ENCODE results near the gene GSTM3.

GSTM3 gene

GRCh38 chr1:109732390-109732881 lies 8.4 kb downstream of the GSTM3 start:
- no peaks in the 10 kb centered on the region for H3K27me3 ChIP-seq (ENCODE audit: control insufficient read depth in 1 of 2, insufficient read depth in 2 of 2, low read length in 2 of 2)
- no peak overlapping the region for H3K9ac ChIP-seq (ENCODE audit: low read length)
- H3K27ac ChIP-seq (ENCODE audit: low read depth, low read length) = no peak overlapping the region
- peaks cover 3% of the 10 kb centered on the region for H3K36me3 ChIP-seq (ENCODE audit: insufficient read depth, low read length)
- H3K4me1 ChIP-seq (ENCODE audit: insufficient read depth, low read length) = no peaks in the 10 kb centered on the region
- H3K4me3 ChIP-seq (ENCODE audit: low read depth in 1 of 2, low read length in 2 of 2) = no peak overlapping the region
- no peaks in the 10 kb centered on the region for H3K9me3 ChIP-seq (ENCODE audit: low read length)

- Histone ChIP-seq H3K36me3 (ENCODE audit: insufficient read depth, low read length) (no peaks in the 10 kb centered on the region), H3K4me1 (ENCODE audit: insufficient read depth, low read length) (no peaks in the 10 kb centered on the region), H3K9me3 (ENCODE audit: low read length) (no peaks in the 10 kb centered on the region), H3K27ac (ENCODE audit: low read depth, low read length) (no peak overlapping the region), H3K4me3 (ENCODE audit: low read depth in 1 of 2, low read length in 2 of 2) (no peak overlapping the region), H3K9ac (ENCODE audit: low read length) (no peak overlapping the region), H3K27me3 (ENCODE audit: control insufficient read depth in 1 of 2, insufficient read depth in 2 of 2, low read length in 2 of 2) (no peaks in the 10 kb centered on the region)
These were observed 10.2 kb downstream of the GSTM3 start for GRCh38 chr1:109730666-109731065.

GRCh38 chr1:109728870-109729269 lies 12.0 kb downstream of the GSTM3 start:
- no peak overlapping the region for H3K9ac ChIP-seq (ENCODE audit: low read length)

GRCh38 chr1:109726728-109727373 lies 14.0 kb downstream of the GSTM3 start:
- H3K4me1 ChIP-seq (ENCODE audit: insufficient read depth, low read length) = peaks cover 8% of the 10 kb centered on the region
- no peak overlapping the region for H3K27ac ChIP-seq (ENCODE audit: low read depth, low read length)
- H3K4me3 ChIP-seq (ENCODE audit: low read depth in 1 of 2, low read length in 2 of 2) = no peak overlapping the region
- no peaks in the 10 kb centered on the region for H3K27me3 ChIP-seq (ENCODE audit: control insufficient read depth in 1 of 2, insufficient read depth in 2 of 2, low read length in 2 of 2)
- H3K9me3 ChIP-seq (ENCODE audit: low read length) = no peaks in the 10 kb centered on the region
- H3K36me3 ChIP-seq (ENCODE audit: insufficient read depth, low read length) = no peaks in the 10 kb centered on the region
- H3K9ac ChIP-seq (ENCODE audit: low read length) = no peak overlapping the region

More at GRCh38 chr1:109728870-109729269, 12.0 kb downstream of the GSTM3 start:
- Histone ChIP-seq H3K27ac (ENCODE audit: low read depth, low read length) (no peak overlapping the region), H3K9me3 (ENCODE audit: low read length) (no peaks in the 10 kb centered on the region), H3K27me3 (ENCODE audit: control insufficient read depth in 1 of 2, insufficient read depth in 2 of 2, low read length in 2 of 2) (no peaks in the 10 kb centered on the region), H3K36me3 (ENCODE audit: insufficient read depth, low read length) (no peaks in the 10 kb centered on the region), H3K4me3 (ENCODE audit: low read depth in 1 of 2, low read length in 2 of 2) (no peak overlapping the region), H3K4me1 (ENCODE audit: insufficient read depth, low read length) (no peaks in the 10 kb centered on the region)

GRCh38 chr1:109726007-109726406 lies 14.8 kb downstream of the GSTM3 start:
- H3K27me3 ChIP-seq (ENCODE audit: control insufficient read depth in 1 of 2, insufficient read depth in 2 of 2, low read length in 2 of 2) = no peaks in the 10 kb centered on the region
- H3K9me3 ChIP-seq (ENCODE audit: low read length) = no peaks in the 10 kb centered on the region
- no peak overlapping the region for H3K9ac ChIP-seq (ENCODE audit: low read length)
- no peak overlapping the region for H3K4me3 ChIP-seq (ENCODE audit: low read depth in 1 of 2, low read length in 2 of 2)
- H3K4me1 ChIP-seq (ENCODE audit: insufficient read depth, low read length) = peaks cover 8% of the 10 kb centered on the region
- no peaks in the 10 kb centered on the region for H3K36me3 ChIP-seq (ENCODE audit: insufficient read depth, low read length)
- no peak overlapping the region for H3K27ac ChIP-seq (ENCODE audit: low read depth, low read length)

GRCh38 chr1:109725510-109725909 lies 15.3 kb downstream of the GSTM3 start:
- Histone ChIP-seq H3K9me3 (ENCODE audit: low read length) (no peaks in the 10 kb centered on the region), H3K27ac (ENCODE audit: low read depth, low read length) (no peak overlapping the region), H3K9ac (ENCODE audit: low read length) (no peak overlapping the region), H3K4me1 (ENCODE audit: insufficient read depth, low read length) (peaks cover 8% of the 10 kb centered on the region), H3K4me3 (ENCODE audit: low read depth in 1 of 2, low read length in 2 of 2) (no peak overlapping the region), H3K27me3 (ENCODE audit: control insufficient read depth in 1 of 2, insufficient read depth in 2 of 2, low read length in 2 of 2) (no peaks in the 10 kb centered on the region), H3K36me3 (ENCODE audit: insufficient read depth, low read length) (no peaks in the 10 kb centered on the region)

- Histone ChIP-seq H3K9ac (ENCODE audit: low read length) (no peak overlapping the region), H3K36me3 (ENCODE audit: insufficient read depth, low read length) (no peaks in the 10 kb centered on the region), H3K4me3 (ENCODE audit: low read depth in 1 of 2, low read length in 2 of 2) (no peak overlapping the region), H3K27ac (ENCODE audit: low read depth, low read length) (no peak overlapping the region), H3K27me3 (ENCODE audit: control insufficient read depth in 1 of 2, insufficient read depth in 2 of 2, low read length in 2 of 2) (no peaks in the 10 kb centered on the region), H3K4me1 (ENCODE audit: insufficient read depth, low read length) (peaks cover 8% of the 10 kb centered on the region), H3K9me3 (ENCODE audit: low read length) (no peaks in the 10 kb centered on the region)
These were observed 15.9 kb downstream of the GSTM3 start for GRCh38 chr1:109724933-109725332.

GRCh38 chr1:109722908-109723691 lies 17.7 kb downstream of the GSTM3 start:
- Histone ChIP-seq H3K27ac (ENCODE audit: low read depth, low read length) (no peak overlapping the region), H3K9ac (ENCODE audit: low read length) (no peak overlapping the region), H3K36me3 (ENCODE audit: insufficient read depth, low read length) (no peaks in the 10 kb centered on the region), H3K9me3 (ENCODE audit: low read length) (no peaks in the 10 kb centered on the region), H3K4me1 (ENCODE audit: insufficient read depth, low read length) (peaks cover 8% of the 10 kb centered on the region), H3K27me3 (ENCODE audit: control insufficient read depth in 1 of 2, insufficient read depth in 2 of 2, low read length in 2 of 2) (no peaks in the 10 kb centered on the region), H3K4me3 (ENCODE audit: low read depth in 1 of 2, low read length in 2 of 2) (no peak overlapping the region)

GRCh38 chr1:109721971-109722370 lies 18.9 kb downstream of the GSTM3 start:
- Histone ChIP-seq H3K36me3 (ENCODE audit: insufficient read depth, low read length) (no peaks in the 10 kb centered on the region), H3K9me3 (ENCODE audit: low read length) (no peaks in the 10 kb centered on the region), H3K27ac (ENCODE audit: low read depth, low read length) (no peak overlapping the region), H3K4me1 (ENCODE audit: insufficient read depth, low read length) (peaks cover 8% of the 10 kb centered on the region), H3K27me3 (ENCODE audit: control insufficient read depth in 1 of 2, insufficient read depth in 2 of 2, low read length in 2 of 2) (no peaks in the 10 kb centered on the region), H3K4me3 (ENCODE audit: low read depth in 1 of 2, low read length in 2 of 2) (no peak overlapping the region), H3K9ac (ENCODE audit: low read length) (no peak overlapping the region)

GRCh38 chr1:109721042-109721441 lies 19.8 kb downstream of the GSTM3 start:
- Histone ChIP-seq H3K9ac (ENCODE audit: low read length) (no peak overlapping the region), H3K4me3 (ENCODE audit: low read depth in 1 of 2, low read length in 2 of 2) (no peak overlapping the region), H3K27me3 (ENCODE audit: control insufficient read depth in 1 of 2, insufficient read depth in 2 of 2, low read length in 2 of 2) (no peaks in the 10 kb centered on the region), H3K27ac (ENCODE audit: low read depth, low read length) (no peak overlapping the region), H3K9me3 (ENCODE audit: low read length) (no peaks in the 10 kb centered on the region), H3K4me1 (ENCODE audit: insufficient read depth, low read length) (peaks cover 8% of the 10 kb centered on the region), H3K36me3 (ENCODE audit: insufficient read depth, low read length) (no peaks in the 10 kb centered on the region)

- H3K9me3 ChIP-seq (ENCODE audit: low read length) = no peaks in the 10 kb centered on the region
- H3K36me3 ChIP-seq (ENCODE audit: insufficient read depth, low read length) = no peaks in the 10 kb centered on the region
- no peak overlapping the region for H3K27ac ChIP-seq (ENCODE audit: low read depth, low read length)
- H3K4me1 ChIP-seq (ENCODE audit: insufficient read depth, low read length) = peaks cover 8% of the 10 kb centered on the region
- no peaks in the 10 kb centered on the region for H3K27me3 ChIP-seq (ENCODE audit: control insufficient read depth in 1 of 2, insufficient read depth in 2 of 2, low read length in 2 of 2)
- no peak overlapping the region for H3K4me3 ChIP-seq (ENCODE audit: low read depth in 1 of 2, low read length in 2 of 2)
- H3K9ac ChIP-seq (ENCODE audit: low read length) = no peak overlapping the region
These were observed 21.5 kb downstream of the GSTM3 start for GRCh38 chr1:109719337-109719837.
